Fibroblast of peridontal ligament (primary cell): ENCODE data around the gene RASGRF1.
A peak's percentile ranks its signal among the peaks of the same experiment; 100 is the strongest.

ENCODE experiments used
- DNase-seq: peaks from one replicate; pipeline ENCODE4 v3.0.0-alpha.2; 2010; ENCODE audit errors: extremely low read depth

RASGRF1 gene

DNA sequence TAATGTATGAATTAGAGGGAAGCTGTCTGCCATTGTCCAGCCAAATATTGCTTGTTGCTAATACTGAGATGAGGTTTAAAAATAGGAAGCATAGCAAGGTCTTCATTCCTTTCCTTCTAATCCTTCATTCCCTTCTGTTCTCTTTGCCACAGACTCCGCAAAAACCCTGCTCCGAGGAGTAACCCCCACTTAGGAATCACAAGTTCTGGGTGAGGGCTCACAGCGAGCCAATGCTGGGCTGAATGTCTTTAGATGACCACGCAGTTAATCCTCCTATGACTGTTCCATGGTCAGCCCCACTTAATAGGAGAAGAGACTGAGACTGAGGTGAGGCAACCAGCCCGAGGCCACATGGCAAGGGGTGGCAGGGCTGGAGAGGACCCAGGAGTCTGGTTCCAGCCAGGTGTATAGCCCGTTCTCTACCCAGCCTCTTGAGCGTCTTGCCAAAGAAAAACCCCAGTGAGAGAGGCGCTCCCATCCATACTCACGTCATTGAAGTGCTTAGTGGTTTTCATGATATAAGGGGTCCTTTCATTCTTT is 100.8 kb downstream of the RASGRF1 start:
- DNase-seq, result no peak

DNA sequence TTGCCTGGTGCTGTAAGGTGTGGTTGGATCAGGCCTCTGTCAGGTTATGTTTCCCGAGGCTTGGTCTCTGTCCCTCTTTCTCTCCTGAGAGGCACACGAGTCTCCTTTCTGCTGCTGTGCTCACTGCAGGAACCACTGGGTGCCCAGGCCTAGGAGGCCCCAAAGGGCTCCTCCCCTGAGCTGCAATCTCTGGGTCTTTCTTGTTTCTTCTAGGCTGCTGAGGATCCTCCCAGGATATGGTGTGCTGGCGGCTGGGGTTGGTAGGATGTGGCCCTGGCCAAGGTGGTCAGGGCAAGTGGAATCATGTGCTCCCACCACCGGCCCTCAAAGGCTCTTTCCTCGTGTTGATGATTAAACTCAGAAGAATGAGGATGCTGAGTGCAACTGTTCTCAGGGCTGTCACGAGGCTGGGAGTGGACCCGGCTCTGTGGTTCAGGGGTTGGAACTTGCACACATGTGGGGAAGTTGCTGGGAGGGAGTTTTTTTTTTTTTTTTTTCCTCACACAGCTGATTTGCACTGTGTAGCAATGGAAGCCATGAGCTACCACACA is 102.1 kb downstream of the RASGRF1 start:
- peak; percentile 98 for DNase-seq

DNA sequence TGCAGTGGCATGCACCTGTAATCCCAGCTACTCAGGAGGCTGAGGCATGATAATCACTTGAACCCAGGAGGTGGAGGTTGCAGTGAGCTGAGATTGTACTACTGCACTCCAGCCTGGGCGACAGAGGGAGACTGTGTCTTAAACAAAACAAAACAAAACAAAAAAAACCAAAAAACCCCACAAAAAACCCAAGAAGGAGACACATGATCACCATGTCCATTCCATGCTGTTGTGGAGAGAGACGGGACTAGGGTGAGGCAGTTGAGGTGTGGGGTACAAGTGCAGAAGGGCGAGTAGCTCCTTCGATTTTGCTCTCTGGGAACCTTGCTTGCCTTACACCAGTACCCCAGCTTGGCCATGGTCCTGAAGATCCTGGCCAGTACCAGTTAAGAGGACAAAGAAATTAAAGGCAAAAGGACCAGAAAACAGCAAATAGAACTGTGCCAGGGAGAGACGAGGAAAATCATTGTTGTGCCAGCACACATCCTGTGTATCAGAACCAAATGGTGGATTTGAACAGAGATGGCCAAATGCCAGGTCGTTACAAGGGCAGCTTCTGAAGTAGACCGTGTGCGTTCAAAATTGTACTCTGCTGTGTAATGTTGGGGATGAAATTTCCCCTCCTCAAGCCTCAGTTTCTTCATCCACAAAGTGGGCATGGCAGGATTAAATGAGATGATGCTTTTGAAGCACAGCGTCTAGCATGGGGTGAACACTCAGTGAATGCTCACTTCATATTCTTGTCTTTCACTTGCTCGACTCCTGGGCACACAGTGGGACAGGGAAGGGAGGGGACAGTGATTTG is 102.8 kb downstream of the RASGRF1 start:
- peak; percentile 11 for DNase-seq

DNA sequence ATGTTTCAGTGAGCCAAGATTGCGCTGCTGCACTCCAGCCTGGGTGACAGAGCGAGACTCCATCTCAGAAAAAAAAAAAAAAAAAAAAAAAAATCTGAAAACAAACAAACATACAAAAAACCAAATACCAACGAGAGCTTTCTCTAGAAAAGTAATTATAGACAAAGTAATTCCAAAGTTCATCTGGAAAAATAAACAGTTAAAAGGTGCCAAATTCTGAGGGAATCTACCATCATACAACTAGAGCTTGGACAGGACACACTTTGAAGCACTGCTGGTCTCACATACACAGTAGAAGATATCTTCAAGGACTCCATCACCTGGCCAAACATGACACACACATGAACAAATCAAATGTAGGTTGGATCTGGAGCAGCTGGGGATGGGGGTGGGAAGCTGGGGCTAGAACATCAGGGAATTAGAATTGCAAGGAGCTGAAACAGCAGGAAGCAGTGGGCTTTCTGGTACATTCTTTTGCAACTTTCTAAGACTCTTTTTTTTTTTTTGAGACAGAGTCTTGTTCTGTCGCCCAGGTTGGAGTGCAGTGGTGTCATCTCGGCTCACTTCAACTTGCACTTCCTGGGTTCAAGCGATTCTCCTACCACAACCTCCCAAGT is 104.6 kb downstream of the RASGRF1 start:
- DNase-seq, result no peak

DNA sequence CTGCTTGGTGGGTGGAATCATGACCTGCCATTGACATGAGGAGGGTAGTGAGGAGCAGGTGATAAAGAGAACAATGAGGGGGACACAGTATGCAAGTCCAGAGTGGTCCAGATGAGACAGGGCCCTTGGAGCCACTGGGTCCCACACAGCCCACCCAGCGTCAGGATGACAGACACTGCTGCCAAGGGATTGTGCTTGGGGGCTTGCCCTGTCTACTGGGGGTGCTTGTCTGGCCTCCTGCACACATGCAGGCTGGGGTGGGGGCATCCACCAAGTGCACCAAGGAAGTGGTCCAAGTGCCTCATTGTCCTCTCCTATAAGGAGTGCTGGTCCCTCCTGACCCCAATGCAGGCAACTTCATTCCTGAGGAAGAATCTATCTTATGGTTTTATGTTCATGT is 106.5 kb downstream of the RASGRF1 start:
- DNase-seq, result no peak

DNA sequence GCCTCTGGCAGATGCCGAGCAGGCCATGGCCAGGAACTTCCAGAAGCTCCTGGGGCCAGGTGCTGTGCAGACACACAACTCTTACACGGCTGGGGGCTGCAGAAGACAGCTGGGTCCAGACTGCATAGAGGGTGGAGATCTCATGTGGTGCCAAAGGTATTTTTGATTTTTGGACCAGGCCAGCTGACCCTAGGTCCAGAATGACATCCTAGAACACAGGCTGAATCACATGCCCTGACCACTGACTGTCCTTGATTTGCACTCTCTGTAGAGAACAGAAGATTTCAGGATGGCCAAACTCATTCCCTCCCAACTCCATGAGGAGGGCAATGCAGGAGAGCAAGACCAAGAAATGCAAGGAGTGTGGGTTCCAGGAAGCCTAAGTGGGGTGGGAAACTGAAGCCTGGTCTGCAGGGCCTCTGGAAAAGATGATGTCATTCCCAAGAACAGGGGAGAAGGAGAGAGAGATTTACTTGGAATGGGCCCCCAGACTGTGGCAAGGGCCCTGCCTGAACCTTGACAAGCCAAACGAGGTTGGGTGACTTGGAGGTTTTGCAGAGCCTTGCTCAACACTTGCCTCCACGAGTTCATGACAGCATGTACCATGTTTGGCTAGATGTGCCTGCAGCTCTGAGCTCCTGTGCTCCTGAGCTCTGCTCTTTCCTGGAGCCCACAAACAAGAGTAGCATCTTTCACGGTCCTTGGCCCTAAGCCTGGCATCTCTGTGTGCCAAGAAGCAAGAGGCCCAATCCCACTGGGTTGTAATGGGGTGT is 107.2 kb downstream of the RASGRF1 start:
- DNase-seq, result no peak

DNA sequence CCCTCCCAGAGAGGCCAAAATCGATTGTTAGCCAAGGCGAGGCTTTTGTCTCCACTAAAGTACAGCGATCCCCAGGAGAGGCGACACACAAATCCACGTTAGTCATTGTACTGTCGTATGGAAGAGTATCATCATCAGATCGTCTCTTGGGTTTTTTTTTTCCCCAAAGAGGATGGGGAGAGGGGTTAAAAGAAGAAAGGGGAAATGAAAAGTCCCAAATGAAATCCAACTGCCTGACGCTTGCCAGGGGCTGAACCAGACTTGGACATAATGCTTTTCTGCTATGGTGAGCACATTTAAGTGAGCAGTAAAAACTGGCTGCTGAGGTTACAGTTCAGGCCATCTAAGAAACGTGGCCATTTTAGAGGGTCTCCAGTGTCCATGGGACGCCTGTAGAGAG is 107.8 kb downstream of the RASGRF1 start:
- no peak for DNase-seq

DNA sequence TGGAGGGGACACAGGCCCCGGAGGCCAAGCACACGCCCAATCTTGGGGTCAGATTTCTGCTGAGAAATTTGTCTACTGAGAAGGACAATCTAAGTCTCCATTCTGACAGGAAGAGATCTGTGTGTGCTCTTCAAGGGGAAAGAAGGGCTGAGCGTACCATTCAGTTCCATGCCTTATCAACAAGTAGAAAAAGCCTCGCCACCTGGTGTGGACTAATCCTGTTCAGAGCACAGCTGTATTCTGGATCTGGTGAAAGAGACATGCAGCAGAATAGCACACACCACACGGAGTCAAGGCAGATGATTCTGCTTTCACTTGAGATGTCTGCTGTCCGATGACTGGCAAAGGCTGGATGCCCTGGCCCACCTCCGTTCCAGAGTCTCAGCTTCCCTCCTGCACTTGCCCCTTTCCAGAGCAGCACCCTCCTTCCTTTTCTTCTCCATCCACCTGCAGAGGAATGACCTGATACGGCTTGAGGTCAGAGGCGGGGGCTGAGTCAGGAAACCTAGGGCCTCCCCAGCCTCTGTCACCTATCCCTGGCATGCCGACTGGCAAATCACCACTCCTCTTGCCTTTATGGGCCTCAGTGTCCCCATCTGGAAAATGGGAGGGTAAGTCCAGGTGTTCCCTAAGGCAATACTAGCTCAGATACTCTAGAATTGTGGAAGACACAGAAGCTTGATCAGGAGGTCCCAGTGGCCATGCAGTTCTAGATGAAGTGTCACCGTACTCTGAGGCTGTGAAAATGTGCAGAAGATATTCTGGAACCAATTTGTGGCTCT is 108.9 kb downstream of the RASGRF1 start:
- no peak for DNase-seq

DNA sequence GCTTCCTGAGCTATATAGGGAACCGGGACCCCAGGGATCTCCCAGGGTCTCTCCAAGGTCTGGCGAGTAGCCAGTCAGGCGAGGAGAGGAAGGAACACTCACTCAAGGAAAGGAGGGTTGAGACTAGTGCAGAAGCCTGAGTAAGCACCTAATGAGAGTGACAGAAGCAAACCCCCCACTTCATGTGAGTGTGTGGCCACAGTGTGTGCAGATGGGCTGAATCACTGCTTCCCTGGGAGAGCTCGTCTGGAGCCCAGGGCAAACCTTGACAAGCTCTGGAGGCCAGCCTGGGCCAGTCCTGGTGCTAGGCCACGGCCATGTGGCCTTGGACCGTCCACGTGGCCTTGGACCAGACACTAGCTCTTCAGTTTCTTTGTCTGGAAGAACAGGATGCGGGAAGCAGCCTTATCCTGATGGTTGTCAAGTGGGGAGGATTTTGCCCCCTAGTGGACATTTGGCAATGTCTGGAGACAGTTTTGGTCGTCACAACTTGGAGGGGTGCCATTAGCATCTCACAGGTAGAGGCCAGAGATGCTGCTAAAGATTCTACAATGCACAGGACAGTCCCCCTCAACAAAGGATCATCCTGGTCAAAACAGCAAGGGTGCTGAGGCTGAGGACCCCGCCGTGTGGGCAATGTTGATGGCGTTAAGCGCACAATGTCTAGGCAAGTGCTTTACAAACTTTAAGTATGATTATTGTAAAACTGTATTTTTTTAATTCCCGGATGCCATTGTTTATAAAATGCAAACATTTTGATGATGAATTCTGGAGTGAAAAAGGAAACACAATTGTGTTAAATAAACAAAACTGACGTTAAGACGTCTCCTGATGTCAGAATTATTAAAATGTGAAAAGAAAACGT is 110.9 kb downstream of the RASGRF1 start:
- DNase-seq, result peak; percentile 65

DNA sequence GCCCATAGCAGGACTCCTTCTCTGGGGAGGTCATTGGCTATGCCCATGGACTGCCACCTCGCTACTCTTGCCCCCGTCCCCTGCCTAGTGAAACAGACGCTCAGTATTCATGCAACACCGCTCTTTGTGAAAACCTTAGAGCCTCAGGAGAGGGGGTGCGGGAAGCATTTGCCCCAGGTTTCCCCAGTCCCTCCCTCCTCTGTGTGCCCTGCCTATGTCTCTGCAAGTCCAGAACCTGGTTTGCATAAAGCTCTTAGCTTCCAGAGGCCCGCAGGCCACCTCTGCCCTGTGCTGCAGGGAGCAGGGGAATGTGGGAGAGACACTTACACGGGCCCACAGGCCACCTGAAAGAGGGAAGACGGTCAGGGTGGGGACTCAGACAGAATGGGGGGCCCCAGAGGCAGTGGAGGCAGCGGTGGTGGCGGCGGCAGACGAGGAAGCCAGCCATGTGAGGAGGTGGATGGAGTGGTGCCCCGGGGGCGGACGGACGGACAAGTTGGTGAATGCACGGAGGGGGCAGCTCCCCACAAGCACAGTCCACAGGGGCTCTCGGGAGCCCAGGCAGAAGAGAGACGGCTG is 111.9 kb downstream of the RASGRF1 start:
- DNase-seq, result no peak

DNA sequence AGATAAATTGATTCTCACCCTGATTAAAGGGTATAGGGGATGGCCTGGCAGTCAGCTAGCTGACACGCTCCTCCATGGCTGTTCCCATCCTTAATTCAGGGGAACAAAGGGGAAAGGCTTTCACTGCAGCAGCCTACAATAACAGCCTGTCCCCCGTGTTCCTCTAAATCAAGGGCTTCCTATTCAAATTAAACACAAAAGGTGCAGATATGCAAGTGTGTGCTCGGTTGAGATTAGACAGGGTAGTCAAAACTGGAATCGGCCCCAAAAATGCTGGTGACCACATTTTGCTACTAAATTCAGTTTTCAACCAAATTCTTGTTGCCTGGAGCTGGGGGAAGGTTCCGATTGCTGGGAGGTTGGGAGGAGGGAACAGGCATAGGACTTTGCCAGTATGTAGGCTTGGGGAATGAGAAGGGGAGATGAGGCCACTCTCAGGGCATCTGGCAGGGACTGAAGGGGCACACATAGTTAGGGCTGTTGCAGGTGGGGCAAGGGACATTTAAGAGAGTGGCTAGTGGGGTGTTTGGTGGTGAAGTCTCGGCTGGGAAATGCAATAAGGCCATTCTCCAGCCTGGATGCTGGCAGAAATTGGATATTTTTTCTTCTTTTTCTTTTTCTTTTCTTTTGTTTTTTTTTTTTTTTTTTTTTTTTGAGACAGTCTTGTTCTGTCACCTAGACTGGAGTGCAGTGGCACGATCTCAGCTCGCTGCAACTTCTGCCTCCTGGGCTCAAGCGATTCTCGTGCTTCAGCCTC is 112.8 kb downstream of the RASGRF1 start:
- DNase-seq, result no peak

DNA sequence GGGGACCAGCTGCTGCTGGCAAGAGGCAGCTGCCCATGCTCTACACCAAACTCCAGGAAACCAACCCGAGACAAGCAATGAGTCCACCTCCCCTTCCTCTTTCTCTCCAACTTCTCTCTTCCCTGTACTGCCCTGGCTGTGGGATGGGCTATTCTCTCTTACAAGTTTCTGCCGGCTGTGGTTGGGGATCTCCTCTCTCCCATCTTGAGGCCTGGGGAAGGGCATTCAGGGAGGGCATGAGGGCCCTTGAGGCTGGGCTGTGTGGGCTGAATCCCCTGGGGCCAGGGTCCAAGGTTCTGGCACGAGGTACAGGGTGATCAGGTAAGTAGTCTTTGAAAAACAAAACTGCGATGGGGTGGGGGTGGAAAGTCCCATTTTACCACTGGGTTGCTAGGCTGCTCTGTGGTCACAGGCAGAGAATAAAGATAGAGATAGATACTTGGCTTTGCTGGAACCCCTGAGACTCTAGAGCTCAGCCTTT is 113.4 kb downstream of the RASGRF1 start:
- no peak for DNase-seq

DNA sequence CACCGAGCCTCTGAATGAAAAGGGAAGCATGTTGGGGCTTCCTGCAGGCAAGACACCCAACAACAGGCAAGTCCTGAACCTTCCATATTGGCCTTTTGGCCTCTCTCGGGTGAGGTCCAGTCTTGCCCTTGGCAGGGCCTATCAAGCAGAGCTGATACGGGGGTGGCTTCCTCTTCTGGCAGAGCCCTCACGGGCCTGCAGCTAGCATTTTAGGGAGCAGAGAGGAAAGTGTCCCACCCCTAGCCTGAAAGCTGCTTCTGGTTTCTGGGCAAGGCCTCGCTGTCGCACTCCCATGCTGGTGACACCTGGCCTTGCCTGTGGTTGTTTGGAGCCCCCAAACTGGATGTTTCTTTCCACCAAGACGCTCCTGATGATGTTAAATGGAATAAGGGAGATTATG is 113.9 kb downstream of the RASGRF1 start:
- no peak for DNase-seq

DNA sequence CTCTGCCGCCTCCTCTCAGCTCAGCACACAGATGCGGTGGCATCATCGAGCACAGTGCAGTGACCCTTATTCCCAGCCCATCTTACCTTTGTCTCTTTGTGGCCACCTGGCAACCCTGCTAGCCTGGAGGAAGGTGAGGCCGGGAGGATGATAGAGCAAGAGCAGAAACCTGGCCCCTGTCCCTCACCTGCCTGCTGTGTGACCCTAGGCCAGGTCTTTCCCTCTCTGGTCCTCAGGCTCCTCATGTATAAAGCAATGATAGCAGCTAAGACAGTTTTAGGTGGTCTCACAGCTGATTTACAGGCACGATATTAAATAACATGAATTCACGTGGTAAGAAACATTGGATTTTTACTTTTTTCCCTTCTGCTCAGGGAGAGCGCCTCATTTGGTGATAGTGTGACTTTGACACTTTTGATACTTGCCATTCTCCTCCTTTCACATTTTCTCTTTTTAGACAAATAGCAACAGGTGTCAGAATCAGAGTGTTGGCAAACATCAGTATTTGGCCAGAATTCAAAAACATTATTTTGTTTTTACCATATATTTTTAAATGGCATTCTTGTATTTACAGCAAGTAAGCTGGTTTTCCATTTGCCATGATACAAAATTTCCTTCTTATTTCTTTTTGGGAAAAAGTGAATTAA is 116.2 kb downstream of the RASGRF1 start:
- DNase-seq, result no peak

DNA sequence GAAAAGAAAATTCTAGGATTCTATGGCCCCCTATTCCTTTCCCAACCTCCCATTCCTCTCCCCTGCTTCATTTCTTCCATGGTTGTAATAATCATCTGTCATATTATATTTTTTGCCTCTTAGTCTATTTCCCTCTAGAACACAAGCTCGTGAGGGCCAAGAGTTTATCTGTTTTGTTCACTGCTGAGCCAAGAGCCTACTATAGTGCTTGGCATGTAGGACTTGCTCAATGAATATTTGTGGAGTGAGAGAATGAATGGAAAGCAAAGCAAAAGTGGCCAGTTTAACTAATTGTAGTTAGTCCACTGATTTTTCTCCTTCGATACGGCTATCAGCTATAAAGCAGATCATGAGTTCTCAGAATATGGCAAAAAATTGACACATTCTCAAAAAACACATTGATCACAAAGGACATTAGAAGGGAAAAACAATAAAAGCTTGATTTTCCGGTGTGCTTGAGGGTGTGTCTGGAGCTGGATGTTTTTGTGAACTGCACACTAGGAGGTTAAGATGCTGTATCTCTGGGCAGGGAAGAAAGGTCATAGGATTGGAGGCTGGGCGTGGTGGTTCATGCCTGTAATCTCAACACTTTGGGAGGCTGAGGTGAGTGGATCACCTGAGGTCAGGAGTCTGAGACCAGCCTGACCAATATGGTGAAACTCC is 120.8 kb downstream of the RASGRF1 start:
- DNase-seq, result peak; percentile 20

DNA sequence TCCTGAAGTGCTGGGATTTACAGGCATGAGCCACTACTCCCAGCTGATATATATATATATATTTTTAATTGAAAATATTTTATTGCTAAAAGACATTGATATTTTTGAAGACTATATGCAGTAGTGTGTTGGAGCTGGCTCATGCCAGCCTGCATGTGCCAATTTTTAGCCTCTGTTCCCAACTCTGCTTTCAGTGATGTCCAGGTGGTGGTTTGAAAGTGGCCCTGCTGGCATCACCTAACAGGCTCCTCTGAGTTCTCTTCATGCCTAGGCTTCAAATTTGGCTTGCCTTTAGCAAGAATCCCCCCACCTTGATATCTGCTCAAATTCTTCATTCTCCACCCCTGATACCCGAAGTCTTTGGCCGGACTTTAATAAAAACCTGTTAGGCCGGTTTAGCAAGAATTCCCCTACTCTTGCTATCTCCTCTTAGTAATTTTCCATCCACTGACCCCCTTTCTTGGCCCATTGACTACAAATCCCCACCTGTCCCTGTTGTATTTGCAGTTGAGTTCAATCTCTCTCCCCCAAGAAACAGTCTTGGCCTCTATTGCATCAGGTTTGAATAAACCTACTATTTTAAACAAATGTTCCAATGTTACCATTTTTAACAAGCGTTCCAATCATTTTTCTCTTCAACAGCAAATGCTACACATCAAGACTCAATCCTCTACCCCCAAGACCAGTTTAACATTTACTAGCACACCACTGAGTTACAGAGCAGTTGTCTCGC is 121.9 kb downstream of the RASGRF1 start:
- DNase-seq, result no peak

DNA sequence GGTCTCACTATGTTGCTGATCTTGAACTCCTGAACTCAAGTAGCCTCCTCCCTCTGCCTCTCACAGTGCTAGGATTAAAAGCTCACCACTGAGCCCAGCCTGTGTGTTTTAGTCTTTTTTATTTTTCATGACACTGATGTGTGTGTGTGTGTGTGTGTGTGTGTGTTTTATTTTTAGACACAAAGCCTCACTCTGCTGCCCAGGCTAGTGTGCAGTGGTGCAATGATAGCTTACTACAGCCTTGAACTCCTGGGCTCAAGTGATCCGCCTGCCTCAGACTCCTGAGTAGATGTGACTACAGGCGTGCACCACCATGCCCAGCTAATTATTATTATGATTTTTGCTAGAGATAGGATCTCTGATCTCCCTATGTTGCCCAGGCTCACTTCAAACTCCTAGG is 122.5 kb downstream of the RASGRF1 start:
- no peak for DNase-seq
